ENCODE measurements around the gene TBC1D10A.

- no peak for TF ChIP-seq EZH2 (IDR thresholded peaks at IDR 0.05; ENCODE audit: borderline replicate concordance, low read depth, low read length, poor library complexity, severe bottlenecking)
- TF ChIP-seq, protein P1, sequence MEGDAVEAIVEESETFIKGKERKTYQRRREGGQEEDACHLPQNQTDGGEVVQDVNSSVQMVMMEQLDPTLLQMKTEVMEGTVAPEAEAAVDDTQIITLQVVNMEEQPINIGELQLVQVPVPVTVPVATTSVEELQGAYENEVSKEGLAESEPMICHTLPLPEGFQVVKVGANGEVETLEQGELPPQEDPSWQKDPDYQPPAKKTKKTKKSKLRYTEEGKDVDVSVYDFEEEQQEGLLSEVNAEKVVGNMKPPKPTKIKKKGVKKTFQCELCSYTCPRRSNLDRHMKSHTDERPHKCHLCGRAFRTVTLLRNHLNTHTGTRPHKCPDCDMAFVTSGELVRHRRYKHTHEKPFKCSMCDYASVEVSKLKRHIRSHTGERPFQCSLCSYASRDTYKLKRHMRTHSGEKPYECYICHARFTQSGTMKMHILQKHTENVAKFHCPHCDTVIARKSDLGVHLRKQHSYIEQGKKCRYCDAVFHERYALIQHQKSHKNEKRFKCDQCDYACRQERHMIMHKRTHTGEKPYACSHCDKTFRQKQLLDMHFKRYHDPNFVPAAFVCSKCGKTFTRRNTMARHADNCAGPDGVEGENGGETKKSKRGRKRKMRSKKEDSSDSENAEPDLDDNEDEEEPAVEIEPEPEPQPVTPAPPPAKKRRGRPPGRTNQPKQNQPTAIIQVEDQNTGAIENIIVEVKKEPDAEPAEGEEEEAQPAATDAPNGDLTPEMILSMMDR (conservative IDR thresholded peaks at IDR 0.05; ENCODE audit: low read depth, low read length) = no peak
Observed at GRCh38 chr22:30315962-30316576, 10.7 kb downstream of the TBC1D10A start.
